ENCODE measurements around the gene FAAP20. TPM values are rescaled to one million over a fixed set of nuclear protein-coding genes. Genes with fewer than 3 reads are reported as not detected.
A peak's percentile ranks its signal among the peaks of the same experiment; 100 is the strongest.

FAAP20 gene
- total RNA-seq, 3 donors from 2014 or later = 23.4 to 42.6 (median 32.0) TPM

DNA sequence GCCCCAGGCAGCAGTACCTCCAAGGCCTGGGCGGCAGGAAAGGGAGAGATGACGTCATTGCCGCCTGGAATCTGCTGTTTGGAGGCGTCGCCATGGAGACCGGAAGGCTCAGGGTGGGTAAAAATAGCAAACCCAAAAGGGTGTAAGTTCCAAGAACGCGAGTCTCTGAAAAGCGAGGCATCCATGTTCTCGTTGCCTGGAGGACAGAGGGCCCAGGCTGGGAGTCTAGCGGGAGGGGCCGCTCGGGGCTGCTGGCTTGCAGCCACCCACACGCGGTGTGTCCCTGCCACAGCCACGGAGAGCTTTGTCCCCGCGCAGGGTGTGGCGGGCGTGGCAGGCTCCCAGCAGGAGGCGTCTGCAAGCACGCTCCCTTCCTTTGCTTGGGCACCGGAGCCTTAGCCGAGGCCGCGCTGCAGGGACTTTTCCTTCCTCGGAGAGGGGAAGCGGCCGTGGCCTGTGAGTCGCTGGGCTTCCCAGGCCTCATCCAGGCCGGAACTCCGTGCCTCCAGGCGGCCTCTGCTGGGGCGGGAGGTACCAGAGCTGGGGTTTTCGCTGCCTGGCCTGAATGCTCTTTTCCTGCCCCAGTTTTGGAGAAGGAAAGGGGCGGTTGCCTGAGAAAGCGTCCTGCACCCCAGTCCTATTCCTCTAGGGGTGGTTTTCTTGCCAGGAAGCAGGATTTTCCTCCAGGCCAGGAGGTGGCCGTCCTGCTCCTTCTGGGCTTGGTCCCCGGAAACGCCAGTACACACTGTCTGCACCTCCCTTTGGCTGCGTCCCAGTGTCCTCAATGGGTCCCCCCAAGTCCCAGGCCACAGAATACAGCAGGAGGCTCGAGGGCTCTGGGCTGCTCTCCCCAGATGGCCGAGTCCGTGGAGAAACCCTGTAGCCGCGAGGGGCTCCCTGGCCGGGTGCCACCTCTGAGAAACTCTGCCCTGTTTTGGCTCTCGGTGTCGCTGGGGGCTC, 18.2 kb upstream of the FAAP20 start:
- H3K4me3 ChIP-seq = no peak overlapping the region
- peak; percentile 82 to 90 (median 88) for DNase-seq
- peaks cover 29% of the 10 kb centered on the region for H3K4me1 ChIP-seq (ENCODE audit: low read depth)
- ATAC-seq = peak; percentile 85
- intact Hi-C loops (cut with DNase I, micrococcal nuclease) = no loop called here
- TF ChIP-seq, protein P1, sequence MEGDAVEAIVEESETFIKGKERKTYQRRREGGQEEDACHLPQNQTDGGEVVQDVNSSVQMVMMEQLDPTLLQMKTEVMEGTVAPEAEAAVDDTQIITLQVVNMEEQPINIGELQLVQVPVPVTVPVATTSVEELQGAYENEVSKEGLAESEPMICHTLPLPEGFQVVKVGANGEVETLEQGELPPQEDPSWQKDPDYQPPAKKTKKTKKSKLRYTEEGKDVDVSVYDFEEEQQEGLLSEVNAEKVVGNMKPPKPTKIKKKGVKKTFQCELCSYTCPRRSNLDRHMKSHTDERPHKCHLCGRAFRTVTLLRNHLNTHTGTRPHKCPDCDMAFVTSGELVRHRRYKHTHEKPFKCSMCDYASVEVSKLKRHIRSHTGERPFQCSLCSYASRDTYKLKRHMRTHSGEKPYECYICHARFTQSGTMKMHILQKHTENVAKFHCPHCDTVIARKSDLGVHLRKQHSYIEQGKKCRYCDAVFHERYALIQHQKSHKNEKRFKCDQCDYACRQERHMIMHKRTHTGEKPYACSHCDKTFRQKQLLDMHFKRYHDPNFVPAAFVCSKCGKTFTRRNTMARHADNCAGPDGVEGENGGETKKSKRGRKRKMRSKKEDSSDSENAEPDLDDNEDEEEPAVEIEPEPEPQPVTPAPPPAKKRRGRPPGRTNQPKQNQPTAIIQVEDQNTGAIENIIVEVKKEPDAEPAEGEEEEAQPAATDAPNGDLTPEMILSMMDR (IDR thresholded peaks at IDR 0.05) = peak; percentile 15
- H3K9me3 ChIP-seq = no peaks in the 10 kb centered on the region
- H3K36me3 ChIP-seq (ENCODE audit: low read depth) = no peaks in the 10 kb centered on the region

DNA sequence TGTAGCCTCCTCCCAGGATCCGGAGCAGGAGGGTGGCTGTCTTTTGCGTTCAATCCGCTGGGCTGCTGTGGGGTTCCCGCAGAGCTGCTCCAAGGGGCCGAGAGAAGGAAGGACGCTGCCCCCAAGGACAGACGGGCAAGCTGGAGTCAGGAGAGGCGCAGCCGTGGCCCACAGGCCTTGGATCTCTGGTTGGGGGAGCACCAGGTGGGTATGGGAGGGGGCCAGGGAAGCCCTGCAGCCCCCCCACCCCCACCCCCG, 17.6 kb upstream of the FAAP20 start:
- DNase-seq (peak in 1 of 3 donors; percentile 61), ATAC-seq (no peak)
- intact Hi-C loops (cut with DNase I, micrococcal nuclease) = no loop called here
- Histone ChIP-seq H3K4me3 (no peak overlapping the region), H3K4me1 (ENCODE audit: low read depth) (peaks cover 33% of the 10 kb centered on the region), H3K9me3 (no peaks in the 10 kb centered on the region), H3K36me3 (ENCODE audit: low read depth) (no peaks in the 10 kb centered on the region)
- TF ChIP-seq, protein P1 (IDR thresholded peaks at IDR 0.05) = no peak

DNA sequence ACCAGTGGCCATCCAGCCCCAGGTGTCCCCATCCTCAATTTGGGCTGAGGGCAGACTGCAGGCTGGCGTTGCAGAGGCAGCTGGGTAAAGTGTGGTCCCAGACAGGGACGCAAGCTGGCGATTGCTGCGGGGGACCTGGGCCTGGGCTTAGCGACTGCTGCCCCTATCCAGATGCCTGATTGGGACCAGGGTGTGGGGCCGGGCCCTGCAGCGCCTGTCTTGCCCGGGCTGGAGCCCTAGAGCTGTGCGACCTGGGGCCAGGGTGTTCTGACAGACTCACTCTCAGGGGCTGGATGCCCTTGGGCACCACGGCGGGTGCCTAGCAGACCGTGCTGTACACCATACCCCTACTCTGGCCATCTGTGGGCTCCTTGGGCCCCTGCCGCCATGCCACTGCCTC, 16.2 kb upstream of the FAAP20 start:
- no peak overlapping the region for H3K4me3 ChIP-seq
- intact Hi-C loops (cut with DNase I, micrococcal nuclease) = no loop called here
- ATAC-seq (no peak), DNase-seq (peak in 2 of 3 donors; percentile 27 to 55)
- TF ChIP-seq, protein P1 (IDR thresholded peaks at IDR 0.05) = no peak
- H3K36me3 ChIP-seq (ENCODE audit: low read depth) = no peaks in the 10 kb centered on the region
- peaks cover 35% of the 10 kb centered on the region for H3K4me1 ChIP-seq (ENCODE audit: low read depth)
- no peaks in the 10 kb centered on the region for H3K9me3 ChIP-seq

DNA sequence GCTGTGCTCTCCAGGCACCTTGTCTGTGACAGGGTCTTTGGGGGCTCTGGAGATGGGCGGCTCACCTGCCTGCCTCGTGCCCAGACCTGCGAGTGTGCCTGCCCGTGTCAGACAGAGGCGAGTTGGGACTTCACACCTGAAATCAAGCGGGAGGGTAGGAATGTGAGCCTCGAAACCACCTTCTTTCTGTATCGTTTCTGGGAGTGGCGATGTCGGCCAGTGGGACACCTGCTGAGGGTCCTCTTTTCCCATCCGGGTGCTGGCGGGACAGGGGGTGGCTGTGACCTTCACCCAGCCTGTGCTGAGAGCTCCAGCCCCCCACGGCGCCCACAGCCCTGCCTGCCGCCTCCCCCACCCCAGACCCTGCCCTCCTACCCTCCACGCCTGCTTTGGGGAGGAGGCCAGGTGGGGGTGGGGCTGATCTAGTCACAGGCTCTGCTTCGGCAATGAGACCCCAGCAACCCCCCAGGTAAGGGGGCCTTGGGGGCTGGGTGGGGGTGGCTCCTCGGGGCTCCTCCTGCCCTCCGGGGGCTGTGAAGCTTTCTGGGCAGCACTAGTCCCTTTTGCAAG, 15.6 kb upstream of the FAAP20 start:
- DNase-seq (peak in 2 of 3 donors; percentile 36 to 50), ATAC-seq (no peak)
- H3K4me3 ChIP-seq = no peak overlapping the region
- H3K4me1 ChIP-seq (ENCODE audit: low read depth) = peaks cover 40% of the 10 kb centered on the region
- H3K36me3 ChIP-seq (ENCODE audit: low read depth) = no peaks in the 10 kb centered on the region
- TF ChIP-seq, protein P1 (IDR thresholded peaks at IDR 0.05) = no peak
- H3K9me3 ChIP-seq = no peaks in the 10 kb centered on the region
- intact Hi-C loops (cut with DNase I, micrococcal nuclease) = no loop called here

DNA sequence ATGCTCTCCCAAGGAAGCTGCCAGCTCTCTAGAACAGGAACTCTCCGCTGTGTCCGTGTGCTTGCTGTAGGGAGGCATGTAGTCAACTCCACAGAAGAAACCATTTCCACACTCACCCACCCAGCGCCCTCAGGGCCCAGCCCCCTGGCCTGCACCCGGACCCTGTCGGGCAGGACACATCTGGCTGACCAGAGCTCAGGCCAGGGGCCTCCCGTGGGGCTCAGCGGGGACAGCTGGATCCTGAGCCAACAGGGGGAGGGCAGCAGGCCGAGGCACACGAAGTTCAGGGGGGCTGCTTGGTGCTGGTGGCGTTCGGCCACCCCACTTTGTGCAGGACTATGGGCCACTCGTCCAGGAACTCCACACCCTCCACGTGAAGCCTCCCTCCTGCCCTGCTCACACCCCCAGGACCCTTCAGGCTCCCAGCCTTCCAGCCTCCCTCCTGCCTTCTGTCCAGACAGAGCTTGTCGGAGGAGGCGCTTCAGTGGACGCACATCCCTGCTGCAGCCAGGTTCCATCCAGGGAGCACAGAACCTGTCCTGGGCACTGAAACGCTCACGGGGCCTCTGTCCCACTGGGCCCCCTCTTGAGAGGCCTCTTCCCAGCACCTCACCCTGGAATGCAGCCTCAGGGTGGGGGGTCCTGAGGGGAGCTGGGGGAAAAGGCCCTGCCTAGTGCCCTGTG, 15.0 kb upstream of the FAAP20 start:
- H3K4me1 ChIP-seq (ENCODE audit: low read depth) = peaks cover 40% of the 10 kb centered on the region
- TF ChIP-seq, protein P1 (IDR thresholded peaks at IDR 0.05) = no peak
- no peaks in the 10 kb centered on the region for H3K36me3 ChIP-seq (ENCODE audit: low read depth)
- H3K9me3 ChIP-seq = no peaks in the 10 kb centered on the region
- intact Hi-C loops (cut with DNase I, micrococcal nuclease) = loop anchor here in 1 of 2 donors (10.0 kb wide), 1 partner anchor 105 kb away; no protein-coding TSS in a partner anchor
- DNase-seq (peak in 2 of 3 donors; percentile 29 to 58), ATAC-seq (no peak)
- H3K4me3 ChIP-seq = no peak overlapping the region

Measured in mucosa of descending colon (tissue), 3 donors.